Measurements from ENCODE around the gene CTDSPL.

CTDSPL gene

DNA sequence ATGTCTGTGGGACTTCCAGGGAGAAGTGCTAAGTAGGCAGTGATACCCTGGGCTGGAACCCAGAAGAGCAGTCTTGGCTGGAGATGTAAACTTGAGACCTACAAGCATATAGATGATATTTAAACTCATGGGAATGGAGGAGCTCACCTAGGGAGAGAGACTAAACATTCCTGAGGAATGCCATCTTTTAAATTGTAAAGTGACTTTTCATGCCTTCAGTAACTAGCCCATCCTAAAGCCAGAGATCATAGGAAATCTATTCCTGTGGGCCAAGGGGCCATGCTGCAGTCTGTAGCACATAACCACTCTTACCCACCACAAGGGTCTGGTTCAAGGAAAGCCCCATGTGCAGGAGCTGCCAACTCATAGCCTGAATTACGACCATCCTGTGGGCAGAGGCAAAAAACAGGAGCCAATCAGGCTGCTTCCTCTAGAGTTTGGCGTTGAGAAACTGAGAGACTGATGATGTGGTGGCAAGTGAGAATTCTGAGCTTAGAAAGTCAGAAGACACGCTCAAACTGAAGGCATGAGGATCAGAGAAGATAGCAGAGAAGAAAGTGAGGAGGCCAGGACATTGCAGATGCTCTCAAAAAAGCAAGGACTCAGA, 37.5 kb downstream of the CTDSPL start:
- Histone ChIP-seq H3K4me3 (no peak overlapping the region), H3K27ac (peak overlapping the region in 1 of 2 donors; percentile 26)
- no peak for DNase-seq (ENCODE audit: low spot score)
- TF ChIP-seq, protein P1, sequence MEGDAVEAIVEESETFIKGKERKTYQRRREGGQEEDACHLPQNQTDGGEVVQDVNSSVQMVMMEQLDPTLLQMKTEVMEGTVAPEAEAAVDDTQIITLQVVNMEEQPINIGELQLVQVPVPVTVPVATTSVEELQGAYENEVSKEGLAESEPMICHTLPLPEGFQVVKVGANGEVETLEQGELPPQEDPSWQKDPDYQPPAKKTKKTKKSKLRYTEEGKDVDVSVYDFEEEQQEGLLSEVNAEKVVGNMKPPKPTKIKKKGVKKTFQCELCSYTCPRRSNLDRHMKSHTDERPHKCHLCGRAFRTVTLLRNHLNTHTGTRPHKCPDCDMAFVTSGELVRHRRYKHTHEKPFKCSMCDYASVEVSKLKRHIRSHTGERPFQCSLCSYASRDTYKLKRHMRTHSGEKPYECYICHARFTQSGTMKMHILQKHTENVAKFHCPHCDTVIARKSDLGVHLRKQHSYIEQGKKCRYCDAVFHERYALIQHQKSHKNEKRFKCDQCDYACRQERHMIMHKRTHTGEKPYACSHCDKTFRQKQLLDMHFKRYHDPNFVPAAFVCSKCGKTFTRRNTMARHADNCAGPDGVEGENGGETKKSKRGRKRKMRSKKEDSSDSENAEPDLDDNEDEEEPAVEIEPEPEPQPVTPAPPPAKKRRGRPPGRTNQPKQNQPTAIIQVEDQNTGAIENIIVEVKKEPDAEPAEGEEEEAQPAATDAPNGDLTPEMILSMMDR (IDR thresholded peaks at IDR 0.05): no peak

- Histone ChIP-seq H3K4me3 (no peak overlapping the region), H3K27ac (no peak overlapping the region)
- TF ChIP-seq, protein P1 (IDR thresholded peaks at IDR 0.05): no peak
- DNase-seq (ENCODE audit: low spot score): no peak
These were observed 38.1 kb downstream of the CTDSPL start for GRCh38 chr3:37899711-37900306.

GRCh38 chr3:37901721-37902120, 40.0 kb downstream of the CTDSPL start:
- H3K4me3 ChIP-seq: no peak overlapping the region
- H3K27ac ChIP-seq: peak overlapping the region in 1 of 2 donors; percentile 22
- no peak for DNase-seq (ENCODE audit: low spot score)
- TF ChIP-seq, protein P1 (IDR thresholded peaks at IDR 0.05): no peak

DNA sequence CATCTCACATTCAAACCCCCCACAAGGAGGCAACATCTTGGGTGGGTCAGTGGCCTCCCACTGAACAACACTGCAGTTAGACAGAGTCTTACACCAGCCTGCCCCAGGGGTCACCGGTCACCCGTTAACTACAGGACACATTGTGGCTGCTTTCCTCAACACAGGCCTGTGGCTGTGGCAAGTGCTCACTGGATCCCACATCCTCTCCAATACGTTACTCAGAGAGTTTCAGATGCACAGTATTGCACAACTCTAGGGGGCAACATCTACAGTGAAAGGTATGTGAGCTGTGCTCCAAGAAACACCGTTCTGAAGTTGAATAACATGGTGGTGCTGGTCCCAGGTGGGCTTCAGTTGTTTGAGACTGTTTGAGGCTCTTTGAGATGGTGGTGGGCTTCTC, 41.0 kb downstream of the CTDSPL start:
- Histone ChIP-seq H3K4me3 (no peak overlapping the region), H3K27ac (no peak overlapping the region)
- TF ChIP-seq, protein P1 (IDR thresholded peaks at IDR 0.05): no peak
- no peak for DNase-seq (ENCODE audit: low spot score)

GRCh38 chr3:37903320-37903719, 41.6 kb downstream of the CTDSPL start:
- no peak for DNase-seq (ENCODE audit: low spot score)
- TF ChIP-seq, protein P1 (IDR thresholded peaks at IDR 0.05): no peak
- Histone ChIP-seq H3K27ac (no peak overlapping the region), H3K4me3 (no peak overlapping the region)

DNA sequence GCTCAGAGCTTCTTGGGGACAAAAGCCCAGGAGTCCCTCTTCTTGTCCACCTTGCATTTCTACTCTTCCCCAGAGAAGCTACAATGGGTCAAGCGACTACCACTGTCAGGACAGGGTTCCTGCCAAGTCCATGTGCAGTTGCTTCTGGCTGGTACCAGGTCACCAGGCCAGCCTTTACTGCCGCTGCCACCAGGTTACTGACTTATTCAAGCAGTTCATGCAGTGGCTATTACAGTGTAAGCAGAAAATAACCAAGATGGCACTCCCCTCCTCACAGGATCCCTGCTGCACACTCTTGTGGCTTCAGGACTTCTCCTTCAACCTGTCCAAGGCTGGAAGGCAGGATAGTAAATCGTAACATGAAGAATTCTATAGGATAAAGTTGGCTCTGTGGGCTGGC, 42.1 kb downstream of the CTDSPL start:
- H3K4me3 ChIP-seq: no peak overlapping the region
- no peak for DNase-seq (ENCODE audit: low spot score)
- peak overlapping the region; percentile 54 to 62 for H3K27ac ChIP-seq
- TF ChIP-seq, protein P1 (IDR thresholded peaks at IDR 0.05): no peak

DNA sequence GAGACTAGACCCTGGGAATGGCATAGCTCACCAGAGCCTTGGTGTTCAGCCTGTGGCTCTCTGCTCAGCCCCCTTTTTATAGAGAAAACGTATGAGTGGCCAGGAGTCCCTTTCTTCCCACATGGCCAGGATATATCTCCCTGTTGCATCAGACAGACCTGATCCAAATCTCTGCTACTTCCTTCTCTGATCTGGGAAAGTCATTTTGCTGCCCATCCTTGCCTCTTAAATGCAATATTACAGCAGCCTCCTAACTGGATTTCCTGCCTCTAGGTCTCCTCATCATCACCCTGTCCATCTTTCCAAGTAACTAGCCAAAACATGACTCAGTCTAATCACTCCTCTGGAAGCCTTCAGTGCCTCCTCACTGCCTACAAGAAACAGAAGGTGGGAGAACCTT, 42.9 kb downstream of the CTDSPL start:
- no peak overlapping the region for H3K4me3 ChIP-seq
- TF ChIP-seq, protein P1 (IDR thresholded peaks at IDR 0.05): no peak
- no peak for DNase-seq (ENCODE audit: low spot score)
- peak overlapping the region; percentile 54 to 62 for H3K27ac ChIP-seq

Data from coronary artery (tissue), 2 donors.